Stimulated activated CD8-positive, alpha-beta memory T cell treated with anti-CD3 and anti-CD28 coated beads, Interleukin-2, amount 100 ng/mL, for 48 hours (primary cell): ENCODE measurements around the gene TUBGCP2.

ENCODE experiments used
- DNase-seq, 2 donors: peaks; one replicate each; pipeline ENCODE4 v3.0.0-alpha.2; 2020; ENCODE audit warnings: low read depth in 2 of 2

The TUBGCP2 gene

GRCh38 chr10:133308421-133309099 is at the start of gene TUBGCP2, which contains the start of gene ZNF511:
Gene TUBGCP2 (minus strand): TSS chr10:133308872. CDS start chr10:133302941, 5,931 bp downstream.
Gene ZNF511 (plus strand): TSS chr10:133308914. CDS start chr10:133308944, 30 bp downstream.
- DNase-seq: peak; percentile 85 to 89

GRCh38 chr10:133357285-133358161 is 48.9 kb upstream of the TUBGCP2 start, which contains the start of gene FUOM:
Gene FUOM (minus strand): TSS chr10:133358019. CDS start chr10:133358007, 12 bp downstream.
- peak; percentile 54 to 65 for DNase-seq

GRCh38 chr10:133356549-133357284 is 48.0 kb upstream of the TUBGCP2 start:
- no peak for DNase-seq

GRCh38 chr10:133355991-133356390 is 47.3 kb upstream of the TUBGCP2 start:
- no peak for DNase-seq

- no peak for DNase-seq
Measured at GRCh38 chr10:133355266-133355665, 46.6 kb upstream of the TUBGCP2 start.

GRCh38 chr10:133354672-133355240 is 46.1 kb upstream of the TUBGCP2 start:
- DNase-seq: no peak

- DNase-seq: no peak
Measured at GRCh38 chr10:133353988-133354605, 45.4 kb upstream of the TUBGCP2 start.

GRCh38 chr10:133353202-133353959 is 44.7 kb upstream of the TUBGCP2 start:
- DNase-seq: no peak

GRCh38 chr10:133351408-133352318 is 43.0 kb upstream of the TUBGCP2 start:
- no peak for DNase-seq

- no peak for DNase-seq
Measured at GRCh38 chr10:133350950-133351329, 42.3 kb upstream of the TUBGCP2 start.

- DNase-seq: no peak
Measured at GRCh38 chr10:133350283-133350949, 41.7 kb upstream of the TUBGCP2 start.

GRCh38 chr10:133349577-133350011 is 40.9 kb upstream of the TUBGCP2 start:
- no peak for DNase-seq

- DNase-seq: no peak
Measured at GRCh38 chr10:133349160-133349568, 40.5 kb upstream of the TUBGCP2 start.

- no peak for DNase-seq
Measured at GRCh38 chr10:133347710-133348517, 39.2 kb upstream of the TUBGCP2 start.

- DNase-seq: no peak
Measured at GRCh38 chr10:133346413-133346812, 37.7 kb upstream of the TUBGCP2 start.

- no peak for DNase-seq
Measured at GRCh38 chr10:133344236-133344635, 35.6 kb upstream of the TUBGCP2 start.

- no peak for DNase-seq
Measured at GRCh38 chr10:133343558-133343957, 34.9 kb upstream of the TUBGCP2 start.

GRCh38 chr10:133342942-133343341 is 34.3 kb upstream of the TUBGCP2 start:
- DNase-seq: no peak
